Measurements from ENCODE around the gene OR6J1. TPM values are rescaled to one million over a fixed set of nuclear protein-coding genes. Genes with fewer than 3 reads are reported as not detected.
"Not testable (repeated sequence)": the region's sequence is repeated elsewhere in the genome, so short reads cannot be mapped to it uniquely, and the experiment has no call there.

OR6J1 gene
- total and polyA plus RNA-seq, 10 of the 15 experiments (the other 5 are each of a cell fraction or from before 2014, with no cell fraction given): not detected

DNA sequence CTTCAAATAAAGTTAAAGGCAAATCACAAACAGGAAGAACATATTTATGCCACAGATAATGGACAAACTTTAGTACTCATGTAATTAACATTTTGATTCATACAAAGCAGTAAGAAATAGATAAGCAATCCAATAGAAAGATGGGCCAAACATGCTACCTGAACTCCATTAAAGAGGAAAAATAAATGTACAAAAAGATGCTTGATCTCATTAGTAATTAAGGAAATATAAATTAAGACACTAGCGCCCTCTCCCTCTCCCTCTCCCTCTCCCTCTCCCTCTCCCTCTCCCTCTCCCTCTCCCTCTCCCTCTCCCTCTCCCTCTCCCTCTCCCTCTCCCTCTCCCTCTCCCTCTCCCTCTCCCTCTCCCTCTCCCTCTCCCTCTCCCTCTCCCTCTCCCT is 8.2 kb downstream of the OR6J1 start:
- RAD21 ChIA-PET (ENCODE audit: unreplicated experiment); in situ Hi-C loops (cut with MboI): not testable (repeated sequence)

DNA sequence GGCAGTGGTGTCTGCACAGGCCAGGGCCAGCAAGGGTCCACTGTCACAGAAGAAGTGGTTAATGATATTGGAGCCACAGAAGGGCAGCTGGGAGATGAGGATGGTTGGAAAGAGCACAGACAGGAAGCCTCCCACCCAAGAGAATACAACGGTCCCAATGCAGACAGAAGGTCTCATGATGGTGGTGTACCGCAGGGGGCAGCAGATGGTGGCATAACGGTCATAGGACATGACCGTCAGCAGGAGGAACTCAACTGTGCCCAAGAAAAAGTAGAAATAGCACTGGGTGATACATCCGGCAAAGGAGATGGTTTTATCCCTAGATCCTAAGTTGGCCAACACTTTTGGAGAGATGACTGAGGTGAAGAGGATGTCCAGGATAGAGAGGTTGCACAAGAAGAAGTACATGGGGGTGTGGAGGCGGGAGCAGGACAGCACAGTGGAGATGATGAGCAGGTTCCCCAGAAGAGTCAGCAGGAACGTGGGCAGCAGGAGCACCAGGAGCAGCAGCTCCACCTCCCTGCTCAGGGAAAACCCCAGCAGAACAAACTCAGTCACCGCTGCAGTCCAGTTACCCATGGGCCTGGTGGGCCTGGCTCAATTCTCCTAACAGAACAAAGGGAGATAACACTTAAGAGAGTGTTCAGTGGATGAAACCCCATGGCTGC is 9.8 kb downstream of the OR6J1 start:
- in situ Hi-C loops (cut with MboI): no loop called here
- intact Hi-C loops (cut with micrococcal nuclease; ENCODE audit: unreplicated experiment): no loop called here
- no peaks in the 10 kb centered on the region for H3K79me2 ChIP-seq (ENCODE audit: control insufficient read depth, insufficient read depth, low read length)
- ChIA-PET SMC1A (ENCODE audit: uncharacterized antibody, unreplicated experiment) (no interaction called here), CTCF (no interaction called here), RAD21 (ENCODE audit: unreplicated experiment) (no interaction called here), POLR2A (no interaction called here)
- DNase-seq (ENCODE audit: low read depth, low spot score): no peak
- no peak overlapping the region for H3K9ac ChIP-seq (ENCODE audit: control insufficient read depth, insufficient read depth, low read length)
- no peak for ATAC-seq
- no peak overlapping the region for H2AFZ ChIP-seq (ENCODE audit: control insufficient read depth, low read depth, low read length)
- H3K9me3 ChIP-seq (replicated peaks; ENCODE audit: control insufficient read depth, insufficient read depth, low read length): no peaks in the 10 kb centered on the region; the same call in 2 of the 3 replicates
- no peak overlapping the region for H3K27ac ChIP-seq (ENCODE audit: control insufficient read depth, insufficient read depth)
- H3K27me3 ChIP-seq (replicated peaks in 1 of 2; ENCODE audit: control insufficient read depth in 2 of 2, insufficient read depth in 2 of 2, low read length in 1 of 2): no peaks in the 10 kb centered on the region
- no peaks in the 10 kb centered on the region for H3K4me1 ChIP-seq (ENCODE audit: control insufficient read depth, insufficient read depth, low read length)
- no peak overlapping the region for H3K4me2 ChIP-seq (ENCODE audit: control insufficient read depth, insufficient read depth)
- no peaks in the 10 kb centered on the region for H4K20me1 ChIP-seq (ENCODE audit: control insufficient read depth, insufficient read depth)
- WGBS (ENCODE audit: insufficient coverage, insufficient replicate concordance, low lambda C conversion rate, missing lambda C conversion rate): 49% methylated on average over 8 of the region's 8 CpGs
- FAIRE-seq: no peak
- BruUV-seq (replicated peaks): no TSS peak
- no peak overlapping the region for H3K4me3 ChIP-seq
- H3K36me3 ChIP-seq (ENCODE audit: control insufficient read depth in 2 of 2, insufficient read depth in 2 of 2, low read length in 1 of 2): no peaks in the 10 kb centered on the region
- TF ChIP-seq POLR2AphosphoS5 (IDR thresholded peaks at IDR 0.05; ENCODE audit: low read length) (no peak), IRF5 (IDR thresholded peaks at IDR 0.05; ENCODE audit: borderline replicate concordance) (no peak), SMC3 (IDR thresholded peaks at IDR 0.05; ENCODE audit: borderline replicate concordance, low read length) (no peak), SUPT20H (IDR thresholded peaks at IDR 0.05; ENCODE audit: borderline replicate concordance, control insufficient read depth, low read depth, low read length) (no peak), MXI1 (IDR thresholded peaks at IDR 0.05; ENCODE audit: low read depth, low read length) (no peak), ELK1 (IDR thresholded peaks at IDR 0.05; ENCODE audit: low read depth, low read length) (no peak), ZNF217 (IDR thresholded peaks at IDR 0.05) (no peak), E2F8 (IDR thresholded peaks at IDR 0.05; ENCODE audit: low read depth, partially characterized antibody) (no peak), ZBED1 (IDR thresholded peaks at IDR 0.05; ENCODE audit: borderline replicate concordance) (no peak), HCFC1 (IDR thresholded peaks at IDR 0.05; ENCODE audit: low read length) (no peak)

More for the DNA sequence above, 8.2 kb downstream of the OR6J1 start:
- H3K4me1 ChIP-seq (ENCODE audit: control insufficient read depth, insufficient read depth, low read length); H3K4me3 ChIP-seq; H3K4me2 ChIP-seq (ENCODE audit: control insufficient read depth, insufficient read depth); H3K27ac ChIP-seq (ENCODE audit: control insufficient read depth, insufficient read depth); H3K27me3 ChIP-seq (replicated peaks in 1 of 2; ENCODE audit: control insufficient read depth in 2 of 2, insufficient read depth in 2 of 2, low read length in 1 of 2); POLR2A ChIA-PET; FAIRE-seq; H3K9me3 ChIP-seq (replicated peaks; ENCODE audit: control insufficient read depth, insufficient read depth, low read length); H4K20me1 ChIP-seq (ENCODE audit: control insufficient read depth, insufficient read depth); intact Hi-C loops (cut with micrococcal nuclease; ENCODE audit: unreplicated experiment); H2AFZ ChIP-seq (ENCODE audit: control insufficient read depth, low read depth, low read length); SMC1A ChIA-PET (ENCODE audit: uncharacterized antibody, unreplicated experiment); H3K9ac ChIP-seq (ENCODE audit: control insufficient read depth, insufficient read depth, low read length); H3K36me3 ChIP-seq (ENCODE audit: control insufficient read depth in 2 of 2, insufficient read depth in 2 of 2, low read length in 1 of 2); H3K79me2 ChIP-seq (ENCODE audit: control insufficient read depth, insufficient read depth, low read length); DNase-seq (ENCODE audit: low read depth, low spot score); BruUV-seq (replicated peaks); ATAC-seq: not testable (repeated sequence)
- WGBS (ENCODE audit: insufficient coverage, insufficient replicate concordance, low lambda C conversion rate, missing lambda C conversion rate): 0% methylated on average over 1 of the region's 1 CpG
- CTCF ChIA-PET: interaction anchor here (1.1 kb wide), 1 partner anchor 205 kb away, joined by 3 read pairs; no protein-coding TSS in a partner anchor
